Sciatic nerve (tissue), 2 donors: ENCODE measurements around the gene WRNIP1. TPM values are rescaled to one million over a fixed set of nuclear protein-coding genes. Genes with fewer than 3 reads are reported as not detected.
A peak's percentile ranks its signal among the peaks of the same experiment; 100 is the strongest.

ENCODE experiments used
- ATAC-seq: fragments of 200-7000 bp; cut with Tn5 transposase; one replicate; pipeline ENCODE4 v1.9.1; 2020; ENCODE audit warnings: mild to moderate bottlenecking, moderate library complexity
- DNase-seq: peaks from one replicate; pipeline ENCODE4 v3.0.0-alpha.2; 2020; ENCODE audit warnings: low spot score
- intact Hi-C: fragments of 100-400 bp; cut with DNase I; formaldehyde crosslinking; loops from one replicate; pipeline ENCODE4 v1.14.2; 2022
- total RNA-seq: library from RNA; stranded (reverse); fragmentation: NEBNext Ultra II Directional; extraction: Animal tissue kit (Norgen Biotek cat#: 25700); gene quantifications from one replicate; pipeline ENCODE4 v1.2.1, GENCODE V29; 2021
- donor health status: DM: no; HTN: no; CAD: no.
- donor health status: DM: no; HTN: no; CAD: no.

The WRNIP1 gene
- total RNA-seq, 1 donor from 2014 or later, result 30.8 TPM

GRCh38 chr6:2819978-2820377, 54.8 kb downstream of the WRNIP1 start:
- intact Hi-C loops, result no loop called here
- no peak for DNase-seq
- no peak for ATAC-seq

GRCh38 chr6:2820415-2820814, 55.2 kb downstream of the WRNIP1 start:
- ATAC-seq (no peak), DNase-seq (no peak)
- intact Hi-C loops, result no loop called here

GRCh38 chr6:2821554-2821953, 56.4 kb downstream of the WRNIP1 start:
- intact Hi-C loops, result no loop called here
- DNase-seq (no peak), ATAC-seq (no peak)

GRCh38 chr6:2823104-2823850, 58.1 kb downstream of the WRNIP1 start:
- intact Hi-C loops, result no loop called here
- ATAC-seq (no peak), DNase-seq (no peak)

- no peak for DNase-seq
- intact Hi-C loops, result no loop called here
- ATAC-seq, result no peak
Observed at GRCh38 chr6:2826131-2826530, 60.9 kb downstream of the WRNIP1 start.

GRCh38 chr6:2827142-2827541, 61.9 kb downstream of the WRNIP1 start:
- ATAC-seq (peak; percentile 70), DNase-seq (no peak)
- intact Hi-C loops, result no loop called here

GRCh38 chr6:2828629-2829028, 63.4 kb downstream of the WRNIP1 start:
- intact Hi-C loops, result no loop called here
- no peak for ATAC-seq

GRCh38 chr6:2829253-2829652, 64.1 kb downstream of the WRNIP1 start:
- intact Hi-C loops, result no loop called here
- no peak for DNase-seq
- no peak for ATAC-seq

More at GRCh38 chr6:2828629-2829028, 63.4 kb downstream of the WRNIP1 start:
- DNase-seq, result no peak

GRCh38 chr6:2830183-2830582, 65.0 kb downstream of the WRNIP1 start:
- intact Hi-C loops, result no loop called here
- DNase-seq (no peak), ATAC-seq (no peak)

- intact Hi-C loops, result no loop called here
- ATAC-seq (no peak), DNase-seq (no peak)
Observed at GRCh38 chr6:2831392-2831791, 66.2 kb downstream of the WRNIP1 start.

GRCh38 chr6:2834262-2834661, 69.1 kb downstream of the WRNIP1 start:
- no peak for DNase-seq
- intact Hi-C loops, result no loop called here
- no peak for ATAC-seq

Other genes with a start within 250 kb of the WRNIP1 start
- 0.98 TPM for gene MYLK4, start 14.5 kb upstream of the WRNIP1 start, total RNA-seq
- 46.1 TPM for gene SERPINB1, start 76.5 kb downstream of the WRNIP1 start, total RNA-seq
- 34.1 TPM for gene SERPINB9, start 137.9 kb downstream of the WRNIP1 start, total RNA-seq
- 122 TPM for gene SERPINB6, start 206.2 kb downstream of the WRNIP1 start, total RNA-seq
- 30.1 TPM for gene NQO2, start 234.5 kb downstream of the WRNIP1 start, total RNA-seq